GM12878 (cell line): ENCODE results near the gene GTPBP6. TPM values are rescaled to one million over a fixed set of nuclear protein-coding genes. Genes with fewer than 3 reads are reported as not detected.

Experiments used
- ATAC-seq: fragments of 200-7000 bp; cut with Tn5 transposase; 3 replicates; pipeline ENCODE4 v1.9.1; 2020; ENCODE audit warnings: mild to moderate bottlenecking, moderate library complexity
- BruUV-seq: library from RNA; stranded (reverse); fragments of 400-500 nt; replicated peaks from 2 replicates; lab custom pipeline; 2021; lab: Mats Ljungman, UMichigan
- CTCF ChIA-PET: fragments of 300-600 bp; sonication (Branson Sonifier 250); formaldehyde crosslinking; extraction: SDS; loops from one replicate; lab custom pipeline; 2021; ENCODE audit warnings: inconsistent platforms; lab: Yijun Ruan, JAX
- POLR2A ChIA-PET: fragments of 350-600 bp; formaldehyde crosslinking; extraction: SDS; loops from one replicate; lab custom pipeline; 2021; ENCODE audit warnings: inconsistent platforms; lab: Charles Lee
- RAD21 ChIA-PET: fragments of 300-600 bp; sonication (Branson Sonifier 250); formaldehyde crosslinking; loops from one replicate; lab custom pipeline; 2023; ENCODE audit warnings: antibody characterized with exemption; ENCODE audit not compliant: unreplicated experiment; lab: Charles Lee
- SMC1A ChIA-PET: fragments of 300-600 bp; sonication (Branson Sonifier 250); formaldehyde crosslinking; loops from one replicate; lab custom pipeline; 2023; ENCODE audit not compliant: unreplicated experiment, uncharacterized antibody; lab: Charles Lee
- DNase-seq: peaks from one replicate; pipeline ENCODE4 v3.0.0-alpha.2; 2011; ENCODE audit warnings: low read depth, low spot score
- FAIRE-seq: peaks from 3 replicates; lab custom pipeline; 2011; peaks lifted over from hg19 to GRCh38; lab: Jason Lieb, UNC
- H2AFZ ChIP-seq: 2 replicates; pipeline ENCODE4 v1.6.0; 2011; ENCODE audit warnings: low read depth, low read length, control low read depth; ENCODE audit not compliant: control insufficient read depth
- H3K27ac ChIP-seq: 2 replicates; pipeline ENCODE4 v1.5.1; 2011; ENCODE audit warnings: control low read depth; ENCODE audit not compliant: control insufficient read depth, insufficient read depth
- H3K27me3 ChIP-seq, 2 experiments: replicated peaks in 1 of 2; 2 replicates each; pipeline versions ENCODE4 v1.6.0 to v1.6.1; 2011; ENCODE audit warnings: low read length in 1 of 2; ENCODE audit not compliant: control insufficient read depth in 2 of 2, insufficient read depth in 2 of 2
- H3K36me3 ChIP-seq, 2 experiments: 2 replicates each; pipeline ENCODE4 v1.5.1; 2011; ENCODE audit warnings: low read length in 1 of 2; ENCODE audit not compliant: control insufficient read depth in 2 of 2, insufficient read depth in 2 of 2
- H3K4me1 ChIP-seq: 2 replicates; pipeline ENCODE4 v1.6.1; 2011; ENCODE audit warnings: mild to moderate bottlenecking, low read length, moderate library complexity, mixed read lengths; ENCODE audit not compliant: control insufficient read depth, insufficient read depth
- H3K4me2 ChIP-seq: 2 replicates; pipeline ENCODE4 v1.6.0; 2011; ENCODE audit warnings: control low read depth; ENCODE audit not compliant: control insufficient read depth, insufficient read depth
- H3K4me3 ChIP-seq: fragments of 200-600 bp; sonication (generic); 2 replicates; pipeline ENCODE4 v1.5.1; 2016
- H3K79me2 ChIP-seq: 2 replicates; pipeline ENCODE4 v1.6.0; 2011; ENCODE audit warnings: low read length; ENCODE audit not compliant: control insufficient read depth, insufficient read depth
- H3K9ac ChIP-seq: 2 replicates; pipeline ENCODE4 v1.8.0; 2011; ENCODE audit warnings: low read length, control low read depth, mixed read lengths; ENCODE audit not compliant: control insufficient read depth, insufficient read depth
- H3K9me3 ChIP-seq: replicated peaks from 3 replicates; pipeline ENCODE4 v1.5.1; 2011; ENCODE audit warnings: mild to moderate bottlenecking, low read length; ENCODE audit not compliant: control insufficient read depth, insufficient read depth
- H4K20me1 ChIP-seq: 2 replicates; pipeline ENCODE4 v1.6.0; 2011; ENCODE audit not compliant: control insufficient read depth, insufficient read depth
- BACH1 ChIP-seq: fragments of 450-650 bp; IDR thresholded peaks from 2 replicates; pipeline ENCODE4 v1.6.1; 2017; ENCODE audit warnings: mild to moderate bottlenecking, borderline replicate concordance
- BMI1 ChIP-seq: fragments of 450-650 bp; IDR thresholded peaks from 2 replicates; pipeline ENCODE4 v1.6.1; 2016; ENCODE audit warnings: mild to moderate bottlenecking, moderate library complexity, borderline replicate concordance
- CHD4 ChIP-seq: fragments of 200-600 bp; sonication (generic); IDR thresholded peaks from 2 replicates; pipeline ENCODE4 v1.6.1; 2016; ENCODE audit warnings: mild to moderate bottlenecking
- EED ChIP-seq: sonication (generic); IDR thresholded peaks from 2 replicates; pipeline ENCODE4 v1.6.1; 2016; ENCODE audit warnings: antibody characterized with exemption, low read depth
- ETV6 ChIP-seq, 2 experiments: fragments of 450-650 bp in 1 of 2; IDR thresholded peaks in 1 of 2; conservative IDR thresholded peaks in 1 of 2; 2 replicates each; pipeline ENCODE4 v1.6.1; 2014; ENCODE audit warnings: antibody characterized with exemption in 1 of 2, borderline replicate concordance in 1 of 2, low read depth in 1 of 2, mild to moderate bottlenecking in 1 of 2, moderate library complexity in 1 of 2
- FOXM1 ChIP-seq: IDR thresholded peaks from 2 replicates; pipeline ENCODE4 v1.6.1; 2012; ENCODE audit warnings: low read depth, mild to moderate bottlenecking, inconsistent platforms, low read length, moderate library complexity
- GATAD2B ChIP-seq: fragments of 450-650 bp; conservative IDR thresholded peaks from 2 replicates; pipeline ENCODE4 v1.6.1; 2017; ENCODE audit warnings: low read depth, mild to moderate bottlenecking, moderate library complexity
- IRF3 ChIP-seq: fragments of 450-650 bp; IDR thresholded peaks from 2 replicates; pipeline ENCODE4 v1.6.1; 2014; ENCODE audit warnings: mild to moderate bottlenecking
- JUNB ChIP-seq: IDR thresholded peaks from 2 replicates; pipeline ENCODE4 v1.6.1; 2016; ENCODE audit warnings: antibody characterized with exemption, mild to moderate bottlenecking
- POU2F2 ChIP-seq: IDR thresholded peaks from 3 replicates; pipeline ENCODE4 v1.6.1; 2011; ENCODE audit warnings: low read depth, mild to moderate bottlenecking, low read length, borderline replicate concordance
- SMARCA5 ChIP-seq: fragments of 450-650 bp; IDR thresholded peaks from 2 replicates; pipeline ENCODE4 v1.6.1; 2017; ENCODE audit warnings: mild to moderate bottlenecking
- ZBED1 ChIP-seq: IDR thresholded peaks from 2 replicates; pipeline ENCODE4 v1.6.1; 2016; ENCODE audit warnings: borderline replicate concordance
- ZBTB11 ChIP-seq: fragments of 450-650 bp; formaldehyde crosslinking; IDR thresholded peaks from 2 replicates; pipeline ENCODE4 v1.5.0; 2022; ENCODE audit warnings: mild to moderate bottlenecking, missing genetic modification characterization
- ZNF384 ChIP-seq: IDR thresholded peaks from 2 replicates; pipeline ENCODE4 v1.6.1; 2012; ENCODE audit warnings: low read depth, mild to moderate bottlenecking, low read length, improper control_type of control experiment, borderline replicate concordance
- WGBS: methylation state at CpG from one replicate; pipeline ENCODE4 v1.1.6; 2016; ENCODE audit warnings: low lambda C conversion rate; ENCODE audit not compliant: insufficient replicate concordance, insufficient coverage; ENCODE audit errors: missing lambda C conversion rate; 5-methylcytosine and 5-hydroxymethylcytosine counted together
- in situ Hi-C: fragments of 300-500 bp; cut with MboI; formaldehyde crosslinking; loops from 9 replicates; pipeline ENCODE4 v1.14.3; 2018; ENCODE audit warnings: mixed read lengths
- intact Hi-C: fragments of 100-400 bp; cut with micrococcal nuclease; formaldehyde crosslinking; loops from one replicate; pipeline ENCODE4 v1.14.2; 2022; ENCODE audit not compliant: unreplicated experiment
- polyA plus RNA-seq, 11 experiments: library from polyadenylated mRNA; depleted of rRNA in 4 of 11; unstranded in 6 of 11; stranded (reverse) in 5 of 11; fragments of >200 nt; fragmentation: Nextera tagmentation in 4 of 11; fragmentation: Illumina TruSeq in 1 of 11; extraction: Ambion mirVana in 4 of 11; extraction: Trizol in 1 of 11; gene quantifications; 1 replicate in 1 of 11; 2 replicates in 10 of 11; pipeline versions ENCODE4 v1.2.1 to v1.2.3, GENCODE V29; 2011 to 2016; ENCODE audit warnings: inconsistent platforms in 2 of 11, missing spikeins in 2 of 11, low read depth in 1 of 11
- total RNA-seq, 4 experiments: library from RNA; depleted of rRNA in 3 of 4; stranded (reverse); fragments of >200 nt in 3 of 4; fragmentation: Illumina TruSeq in 1 of 4; extraction: Trizol in 1 of 4; gene quantifications; 2 replicates each; pipeline versions ENCODE4 v1.2.1 to v1.2.3, GENCODE V29; 2013 to 2021

GTPBP6 gene
- total and polyA plus RNA-seq, 10 of the 15 experiments (the other 5 are each of a cell fraction or from before 2014, with no cell fraction given): 0.31 to 71.0 (median 21.1) TPM

GRCh38 chrX:348461-349117, 30.0 kb upstream of the GTPBP6 start:
- no peak for DNase-seq
- H3K27ac ChIP-seq: no peak overlapping the region
- H3K27me3 ChIP-seq: no peaks in the 10 kb centered on the region
- in situ Hi-C loops (no loop called here), intact Hi-C loops (no loop called here)
- H3K4me3 ChIP-seq: no peak overlapping the region
- H3K79me2 ChIP-seq: no peaks in the 10 kb centered on the region
- no peak overlapping the region for H3K4me2 ChIP-seq
- peaks cover 3% of the 10 kb centered on the region; the same call in 1 of the 3 replicates for H3K9me3 ChIP-seq
- no TSS peak for BruUV-seq
- H3K9ac ChIP-seq: no peak overlapping the region
- CTCF ChIA-PET: no interaction called here
- FAIRE-seq: no peak
- H3K4me1 ChIP-seq: no peaks in the 10 kb centered on the region
- H4K20me1 ChIP-seq: no peaks in the 10 kb centered on the region
- POLR2A ChIA-PET: no interaction called here
- SMC1A ChIA-PET: no interaction called here
- TF ChIP-seq FOXM1: no peak
- TF ChIP-seq BACH1: no peak
- TF ChIP-seq ETV6 (conservative IDR thresholded peaks at IDR 0.05 in 1 of 2, IDR thresholded peaks at IDR 0.05 in 1 of 2; ENCODE audit: borderline replicate concordance in 1 of 2, low read depth in 1 of 2): no peak
- TF ChIP-seq IRF3: no peak
- no peak for TF ChIP-seq EED
- TF ChIP-seq POU2F2: no peak
- no peak for TF ChIP-seq CHD4
- no peak for TF ChIP-seq GATAD2B
- no peak for TF ChIP-seq JUNB
- no peak for TF ChIP-seq SMARCA5
- TF ChIP-seq ZNF384: no peak
- no peak for TF ChIP-seq BMI1
- TF ChIP-seq ZBED1: no peak
- TF ChIP-seq ZBTB11 (CRISPR knock-in tag): no peak
- 85% methylated on average over 11 of the region's 11 CpGs for WGBS
- H2AFZ ChIP-seq: no peak overlapping the region
- RAD21 ChIA-PET: no interaction called here
- no peaks in the 10 kb centered on the region for H3K36me3 ChIP-seq
- ATAC-seq: no peak
